Left renal cortex interstitium (tissue), 4 donors: ENCODE measurements around the gene ZBTB7A. TPM values are rescaled to one million over a fixed set of nuclear protein-coding genes. Genes with fewer than 3 reads are reported as not detected.

Source experiments
- DNase-seq, 4 donors: peaks; one replicate each; pipeline ENCODE4 v3.0.0-alpha.2; 2013; ENCODE audit warnings: low read depth in 4 of 4, low spot score in 2 of 4, missing footprints in 1 of 4
- polyA plus RNA-seq, 4 donors: library from polyadenylated mRNA; unstranded; fragments of 120-200 nt; gene quantifications; one replicate each; pipeline ENCODE4 v1.2.1, GENCODE V29; 2013; ENCODE audit not compliant: insufficient read length in 4 of 4

Gene ZBTB7A
- polyA plus RNA-seq, 4 donors: 7.6 to 15.6 (median 11.8) TPM

DNA sequence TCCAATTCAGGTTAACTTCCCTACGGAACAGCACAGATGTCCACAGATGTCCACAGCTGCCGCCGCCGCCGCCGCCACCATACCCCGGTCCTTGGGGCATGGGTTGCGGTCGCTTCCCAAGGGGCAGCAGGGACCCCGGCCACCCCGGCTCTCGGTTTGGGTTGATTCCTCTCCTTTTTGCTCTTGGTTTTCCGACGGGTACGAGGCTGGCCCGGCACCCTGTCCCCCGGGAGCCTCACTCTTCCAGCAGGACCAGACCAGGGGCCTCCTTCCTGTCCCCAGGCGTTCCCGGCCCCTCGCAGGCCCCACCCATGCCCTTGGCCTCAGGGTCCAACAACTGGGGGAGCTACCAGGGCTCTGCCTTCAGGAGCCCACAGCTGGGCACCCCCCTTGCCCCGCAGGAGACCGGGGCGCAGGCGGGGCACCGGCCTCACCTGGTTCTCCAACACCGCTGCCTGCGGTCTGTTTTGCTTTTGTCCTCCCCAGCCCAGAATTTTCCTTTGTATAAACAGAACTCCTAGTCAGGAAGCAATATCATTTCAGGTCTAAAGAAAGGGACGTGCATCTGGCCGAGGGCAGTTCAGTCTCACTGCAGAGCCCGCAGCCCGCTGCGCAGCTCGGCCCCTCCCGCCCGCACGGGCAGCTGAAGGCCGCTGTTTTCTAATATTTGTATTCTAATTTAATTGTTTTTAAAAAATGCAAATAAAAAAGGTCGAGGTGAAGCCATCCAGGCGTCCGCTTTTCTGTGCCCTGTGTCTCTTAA lies 27.9 kb downstream of the ZBTB7A start:
- no peak for DNase-seq

DNA sequence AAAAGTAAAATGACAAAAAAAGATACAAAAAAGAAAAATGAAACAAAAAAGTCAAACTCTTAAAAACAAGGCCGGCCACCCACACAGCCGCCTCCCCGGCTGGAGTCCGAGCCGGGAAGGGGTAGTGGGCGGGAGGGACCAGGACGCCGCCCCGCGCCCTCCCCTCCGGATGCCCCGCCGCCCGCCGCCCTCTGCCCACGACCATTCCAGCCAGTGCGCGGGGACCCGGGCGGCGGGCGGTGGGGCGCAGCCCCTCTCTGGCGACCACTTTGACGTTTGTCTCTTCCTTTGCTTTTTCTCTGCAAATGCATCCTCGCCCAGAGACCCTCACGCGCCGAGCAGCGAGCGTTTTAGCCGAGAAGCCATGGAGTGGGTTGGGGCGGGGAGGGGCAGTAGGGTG lies 28.6 kb downstream of the ZBTB7A start:
- no peak for DNase-seq

DNA sequence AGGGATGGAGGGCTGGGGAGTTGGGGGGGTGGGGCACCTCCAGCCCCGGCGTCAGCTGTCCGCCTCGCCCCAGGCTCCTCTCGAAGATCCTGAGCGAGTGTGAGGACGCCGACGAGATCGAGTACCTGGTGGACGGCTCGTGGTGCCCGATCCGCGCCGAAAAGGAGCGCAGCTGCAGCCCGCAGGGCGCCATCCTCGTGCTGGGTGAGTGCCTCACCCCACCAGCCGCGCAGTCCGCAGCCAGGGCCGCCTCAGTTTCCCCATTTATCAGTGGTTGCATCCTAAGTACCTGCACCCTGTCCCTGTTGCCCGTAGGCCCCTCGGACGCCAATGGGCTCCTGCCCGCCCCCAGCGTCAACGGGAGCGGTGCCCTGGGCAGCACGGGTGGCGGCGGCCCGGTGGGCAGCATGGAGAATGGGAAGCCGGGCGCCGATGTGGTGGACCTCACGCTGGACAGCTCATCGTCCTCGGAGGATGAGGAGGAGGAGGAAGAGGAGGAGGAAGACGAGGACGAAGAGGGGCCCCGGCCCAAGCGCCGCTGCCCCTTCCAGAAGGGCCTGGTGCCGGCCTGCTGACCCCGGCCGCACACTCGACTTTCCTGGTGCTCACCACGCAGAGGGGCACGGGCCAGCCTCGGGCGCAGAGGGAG lies 29.3 kb downstream of the ZBTB7A start:
- DNase-seq: no peak

GRCh38 chr19:4036576-4037300 lies 30.0 kb downstream of the ZBTB7A start:
- DNase-seq: no peak

- DNase-seq: no peak
These were observed 31.1 kb downstream of the ZBTB7A start for GRCh38 chr19:4035582-4035981.

DNA sequence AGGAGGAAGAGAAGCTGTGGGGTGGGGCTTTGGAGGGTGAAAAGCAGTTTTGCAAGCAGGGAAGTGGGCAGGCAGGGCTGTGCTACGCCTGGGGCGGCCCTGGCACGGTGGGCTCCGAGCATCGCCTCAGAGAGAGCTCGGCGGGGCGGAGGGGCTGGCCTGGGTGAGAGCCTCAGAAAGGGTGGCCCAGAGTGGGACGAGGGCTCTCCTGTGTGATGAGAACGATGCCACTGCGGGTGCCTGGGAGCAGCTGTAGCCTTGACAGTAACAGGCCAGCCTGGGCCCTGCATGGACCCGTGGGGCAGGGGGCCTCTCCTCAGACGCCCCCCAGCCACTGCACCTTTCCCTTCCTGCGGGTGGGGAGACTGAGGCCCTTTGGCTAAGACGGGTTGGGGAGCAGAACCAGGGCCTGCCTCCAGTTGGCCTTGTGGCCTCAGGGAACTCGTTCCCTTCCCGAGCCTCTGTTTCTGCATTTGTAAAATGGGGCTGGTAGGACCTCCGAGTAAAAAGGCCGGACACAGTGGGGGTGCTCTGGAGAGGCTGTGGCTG lies 31.6 kb downstream of the ZBTB7A start:
- DNase-seq: no peak

- DNase-seq: no peak
These were observed 32.4 kb downstream of the ZBTB7A start for GRCh38 chr19:4034048-4035017.

- DNase-seq: no peak
These were observed 33.4 kb downstream of the ZBTB7A start for GRCh38 chr19:4033028-4033956.

GRCh38 chr19:4032436-4032835 lies 34.3 kb downstream of the ZBTB7A start:
- no peak for DNase-seq

DNA sequence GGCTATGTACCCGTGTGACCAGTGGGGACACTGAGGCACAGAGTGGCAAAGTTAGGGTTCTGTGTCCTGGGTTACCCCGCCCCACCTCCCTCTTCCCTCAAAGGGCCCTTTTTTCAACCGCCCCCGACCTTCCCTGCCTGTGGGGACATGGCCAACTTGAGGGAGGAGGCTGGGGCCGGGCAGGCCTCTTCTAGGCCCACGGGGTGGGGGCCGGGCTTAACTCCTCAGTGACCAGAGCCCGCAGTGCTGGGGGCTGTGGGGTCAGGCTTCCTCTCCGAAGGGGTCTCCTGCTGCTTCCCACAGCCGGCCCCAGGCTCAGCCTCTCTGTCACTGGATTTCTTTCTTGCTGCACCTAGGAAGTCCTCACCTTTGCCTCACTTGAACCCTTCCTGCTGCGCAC lies 35.3 kb downstream of the ZBTB7A start:
- DNase-seq: no peak

DNA sequence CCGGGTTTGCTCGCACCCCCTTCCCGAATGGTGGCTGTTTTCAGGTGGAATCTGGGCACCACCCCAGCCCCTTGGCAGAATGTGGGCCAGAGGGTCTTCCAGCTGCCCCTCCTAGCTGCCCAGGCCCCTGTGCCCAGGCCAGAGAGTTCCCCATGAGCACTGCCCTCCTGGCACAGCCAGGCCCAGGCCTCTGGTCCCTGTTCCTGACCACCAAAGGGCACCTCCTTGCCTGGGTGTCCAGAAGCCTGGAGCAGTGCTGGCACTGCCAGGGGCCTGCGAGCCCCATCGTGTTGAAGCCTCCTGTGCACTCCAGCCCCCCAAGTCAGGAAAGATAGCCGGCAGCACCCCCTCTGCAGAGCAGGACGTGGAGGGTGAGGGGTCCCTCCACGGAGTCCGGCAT lies 35.7 kb downstream of the ZBTB7A start:
- no peak for DNase-seq

DNA sequence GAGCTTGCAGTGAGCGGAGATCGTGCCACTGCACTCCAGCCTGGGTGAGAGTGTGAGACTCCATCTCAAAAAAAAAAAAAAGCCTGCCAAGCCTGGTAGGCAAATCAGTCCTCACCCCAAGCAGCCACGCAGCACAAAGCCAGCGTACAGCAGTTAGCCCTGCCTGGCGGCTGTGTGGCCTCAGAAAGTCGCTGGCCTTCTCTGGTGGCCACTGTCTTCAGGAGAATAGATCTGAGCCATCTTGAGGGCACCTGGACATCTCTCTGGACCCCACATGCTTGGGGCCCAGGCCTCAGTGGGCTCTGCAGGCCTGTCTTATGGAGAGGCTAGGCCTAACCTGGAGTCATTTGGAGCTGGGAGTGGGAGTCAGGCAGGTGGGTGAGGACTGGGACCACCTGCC lies 36.1 kb downstream of the ZBTB7A start:
- no peak for DNase-seq

GRCh38 chr19:4029247-4029614 lies 37.5 kb downstream of the ZBTB7A start:
- DNase-seq: no peak

DNA sequence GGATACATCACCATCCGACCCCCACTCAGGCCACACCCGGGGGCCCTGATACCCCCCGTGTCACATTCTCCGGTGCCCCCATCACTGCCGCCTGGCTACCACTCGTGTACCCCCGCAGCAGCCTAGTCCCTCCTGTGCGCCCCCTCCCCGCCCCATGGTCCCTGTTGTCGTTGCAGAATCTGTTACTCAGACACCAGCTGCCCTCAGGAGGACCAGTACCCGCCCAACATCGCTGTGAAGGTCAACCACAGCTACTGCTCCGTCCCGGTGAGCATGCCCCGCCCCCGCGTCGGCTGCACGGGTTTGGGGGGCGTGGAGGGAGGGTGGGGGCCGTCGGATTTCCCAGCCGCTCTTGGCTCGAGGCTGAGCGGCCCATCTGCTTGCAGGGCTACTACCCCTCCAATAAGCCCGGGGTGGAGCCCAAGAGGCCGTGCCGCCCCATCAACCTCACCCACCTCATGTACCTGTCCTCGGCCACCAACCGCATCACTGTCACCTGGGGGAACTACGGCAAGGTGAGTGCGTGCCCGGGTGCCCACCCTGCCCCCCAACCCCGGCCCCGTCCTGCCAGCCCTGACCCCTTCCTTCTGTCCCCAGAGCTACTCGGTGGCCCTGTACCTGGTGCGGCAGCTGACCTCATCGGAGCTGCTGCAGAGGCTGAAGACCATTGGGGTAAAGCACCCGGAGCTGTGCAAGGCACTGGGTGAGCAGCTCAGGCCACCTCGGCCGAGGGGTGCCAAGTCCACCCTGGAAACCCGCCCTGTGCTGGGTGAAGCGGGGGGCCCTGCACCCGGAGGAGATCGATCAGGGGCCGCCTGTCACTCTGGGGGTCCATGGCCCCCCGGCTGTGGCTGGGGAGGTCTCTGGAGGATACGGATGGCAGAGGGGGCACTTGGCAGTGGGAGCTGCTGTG lies 38.1 kb downstream of the ZBTB7A start:
- no peak for DNase-seq

GRCh38 chr19:4027146-4027545 lies 39.6 kb downstream of the ZBTB7A start:
- no peak for DNase-seq

GRCh38 chr19:4025317-4025716 lies 41.4 kb downstream of the ZBTB7A start:
- DNase-seq: no peak

DNA sequence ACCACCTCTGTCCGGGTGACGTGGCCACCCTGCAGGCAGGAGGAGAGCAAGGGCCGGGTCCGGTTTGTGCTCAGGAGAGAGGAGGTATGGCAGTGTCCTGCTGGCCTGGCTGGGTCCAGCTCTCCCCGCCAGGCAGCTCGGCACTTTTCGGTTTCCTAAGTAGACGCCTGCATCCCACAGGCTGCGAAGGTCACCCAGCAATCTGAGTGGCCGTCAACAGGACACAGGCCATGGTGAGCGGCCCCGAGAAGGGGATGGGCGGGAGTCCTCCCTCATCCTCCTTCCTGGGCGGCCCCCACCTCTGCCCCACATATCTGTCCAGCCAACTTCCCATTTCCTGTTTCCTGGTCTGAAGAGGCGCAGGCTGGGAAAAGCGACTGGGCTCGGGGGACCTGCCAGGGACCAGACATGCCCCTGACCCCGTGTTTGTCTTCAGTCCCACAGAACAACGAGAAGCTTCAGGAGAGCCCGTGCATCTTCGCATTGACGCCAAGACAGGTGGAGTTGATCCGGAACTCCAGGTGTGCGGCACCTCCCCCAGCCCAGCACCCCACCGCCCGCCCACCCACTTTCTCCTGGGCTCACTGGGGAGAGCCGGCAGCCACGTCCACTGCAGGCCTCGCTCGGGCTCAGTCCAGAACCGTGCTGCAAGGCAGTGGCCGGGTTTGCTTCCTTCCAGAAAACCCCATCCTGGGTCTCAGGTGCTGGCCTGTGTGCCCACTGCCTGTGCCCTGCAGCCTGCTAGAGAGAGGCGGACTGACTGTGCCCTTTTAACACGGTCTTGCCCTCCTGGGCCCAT lies 42.9 kb downstream of the ZBTB7A start:
- no peak for DNase-seq
